ENCODE data around the gene RHEBL1.

The RHEBL1 gene

DNA sequence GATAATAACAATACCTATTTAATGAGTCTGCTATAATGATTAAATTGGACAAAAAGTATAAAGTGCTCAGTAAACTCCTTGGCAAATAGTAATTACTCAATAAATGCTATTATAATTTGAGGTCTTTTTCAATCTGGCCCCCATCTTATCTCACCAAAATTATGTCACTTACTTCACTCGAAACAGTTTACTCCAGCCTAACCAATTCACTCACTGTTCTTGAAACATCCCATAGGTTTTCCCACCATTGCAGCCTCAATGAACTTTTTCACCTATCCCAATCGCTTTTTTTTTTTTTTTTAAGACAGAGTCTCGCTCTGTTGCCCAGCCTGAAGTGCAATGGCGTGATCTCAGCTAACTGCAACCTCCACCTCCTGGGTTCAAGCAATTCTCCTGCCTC is 33.8 kb downstream of the RHEBL1 start:
- no peak for DNase-seq

DNA sequence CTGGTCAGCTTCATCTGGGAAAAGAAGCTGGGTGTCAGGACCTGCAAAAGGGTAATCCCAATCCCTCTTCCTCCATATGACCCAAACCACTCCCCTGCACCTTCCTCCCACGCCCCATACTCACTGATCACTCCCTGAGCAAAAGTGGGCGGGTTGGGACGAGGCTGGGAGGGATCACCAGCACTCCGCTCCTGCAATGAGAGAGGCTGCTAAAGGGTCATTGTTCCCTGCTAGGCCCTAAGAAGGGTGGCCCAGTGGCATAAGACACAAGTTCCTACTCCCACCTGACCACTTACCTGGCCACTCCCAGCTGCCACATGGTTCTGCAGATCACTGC is 35.5 kb downstream of the RHEBL1 start:
- no peak for DNase-seq

DNA sequence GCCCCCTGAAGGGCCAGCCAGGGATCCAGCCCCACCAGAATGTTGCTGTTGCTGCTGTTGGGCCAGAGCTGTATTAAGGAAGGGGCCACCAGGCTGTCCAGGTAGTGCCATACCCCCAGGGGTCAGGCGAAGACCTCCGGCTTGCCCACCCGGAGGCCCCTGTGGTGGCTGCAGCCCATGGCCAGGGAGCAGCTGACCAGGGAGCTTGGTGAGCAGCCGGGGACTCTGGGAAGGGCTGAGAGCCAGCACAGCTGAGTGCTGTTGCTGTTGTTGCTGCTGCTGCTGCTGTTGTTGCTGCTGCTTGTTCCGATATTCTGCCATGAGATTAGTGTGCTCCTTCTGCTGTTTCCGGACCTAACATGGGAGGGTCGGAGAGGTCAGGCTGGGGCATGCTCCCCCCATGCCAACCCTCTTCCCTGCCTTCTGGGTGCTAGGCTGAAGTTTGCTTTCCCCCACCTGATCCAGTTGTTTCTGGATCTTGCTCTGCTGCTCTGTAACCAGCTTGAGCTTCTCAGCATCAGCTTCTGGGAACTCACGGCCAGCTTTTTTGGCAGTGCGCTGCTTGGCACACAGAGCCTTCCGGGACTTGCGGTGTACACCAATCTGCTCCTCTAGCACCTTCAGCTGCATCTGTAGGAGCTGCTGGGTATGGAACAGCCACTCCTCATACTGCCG is 36.0 kb downstream of the RHEBL1 start:
- no peak for DNase-seq

DNA sequence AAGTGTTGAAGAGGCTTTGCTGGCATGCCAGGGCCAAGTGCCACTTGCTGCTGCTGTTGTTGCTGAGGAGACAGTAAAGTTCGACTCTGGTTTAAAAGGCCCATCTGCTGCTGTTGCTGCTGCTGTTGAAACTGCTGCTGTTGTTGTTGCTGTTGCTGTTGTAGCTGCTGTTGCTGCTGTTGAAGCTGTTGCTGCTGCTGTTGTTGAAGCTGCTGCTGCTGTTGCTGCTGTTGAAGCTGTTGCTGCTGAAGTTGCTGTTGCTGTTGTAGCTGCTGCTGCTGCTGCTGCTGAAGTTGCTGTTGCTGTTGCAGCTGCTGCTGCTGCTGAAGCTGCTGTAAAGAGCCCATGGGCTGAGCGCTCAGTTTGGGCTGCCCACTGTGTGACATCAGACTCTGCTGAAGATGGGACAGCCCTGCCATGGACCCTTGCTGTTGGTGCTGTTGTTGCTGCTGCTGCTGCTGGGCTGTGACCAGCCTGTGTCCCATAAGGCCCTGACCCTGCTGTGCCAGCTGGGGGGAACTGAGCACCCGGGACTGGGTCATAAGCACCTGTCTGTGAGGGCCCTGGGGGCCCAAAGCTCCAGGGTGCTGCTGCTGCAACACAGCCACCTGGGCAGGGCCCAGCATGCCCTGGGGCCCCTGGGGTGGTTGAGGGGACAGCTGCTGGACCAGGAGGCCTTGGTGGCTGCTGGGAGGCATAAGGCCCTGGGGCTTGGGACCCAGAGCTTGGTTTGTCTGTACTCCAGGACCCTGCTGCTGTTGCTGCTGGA is 36.9 kb downstream of the RHEBL1 start:
- DNase-seq: no peak

- DNase-seq: no peak
These were observed 37.5 kb downstream of the RHEBL1 start for GRCh38 chr12:49032276-49032675.

- no peak for DNase-seq
These were observed 38.1 kb downstream of the RHEBL1 start for GRCh38 chr12:49031573-49032161.

DNA sequence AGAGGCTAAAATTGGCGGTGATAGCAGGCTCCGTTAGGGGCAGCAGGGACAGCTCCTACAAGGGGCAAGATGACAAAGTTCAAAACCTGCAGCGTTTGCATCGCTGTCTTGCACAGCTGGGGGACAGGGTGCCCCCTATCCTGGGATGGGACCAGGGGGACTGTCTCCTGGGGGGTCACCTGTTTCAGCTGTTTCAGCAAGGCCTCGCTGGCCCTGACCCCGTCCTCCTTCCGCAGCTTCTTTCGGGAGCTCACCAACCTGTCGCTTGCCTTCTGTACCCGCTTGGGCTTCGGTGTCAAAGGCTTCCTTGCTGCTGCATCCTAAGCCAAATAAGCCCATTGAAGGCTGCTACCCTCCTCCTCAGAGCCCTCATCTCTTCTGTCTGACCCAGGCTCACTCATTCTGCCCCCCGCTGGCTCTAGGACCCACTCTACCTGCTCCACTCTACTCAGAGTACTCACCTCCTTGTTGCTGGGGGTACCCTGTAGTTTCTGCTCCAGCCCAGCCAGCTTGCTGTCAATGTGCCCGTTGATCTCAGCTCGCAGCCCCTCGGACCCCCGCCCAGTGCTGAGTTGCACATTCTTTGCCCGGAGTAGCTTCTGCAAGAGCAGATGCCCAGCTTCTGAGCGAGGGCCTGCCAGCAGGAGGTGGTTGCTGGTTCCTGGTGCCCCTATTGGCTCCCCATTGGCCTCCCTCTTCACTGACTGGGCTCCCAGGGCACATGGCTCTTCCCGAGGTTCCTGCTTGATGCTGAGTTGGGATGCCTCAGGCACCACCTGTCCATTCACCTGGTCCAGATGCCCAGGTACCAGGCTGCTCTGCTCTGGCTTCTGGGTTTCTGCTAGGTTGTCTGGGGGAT is 38.8 kb downstream of the RHEBL1 start:
- no peak for DNase-seq

GRCh38 chr12:49030119-49030518 is 39.7 kb downstream of the RHEBL1 start:
- no peak for DNase-seq

DNA sequence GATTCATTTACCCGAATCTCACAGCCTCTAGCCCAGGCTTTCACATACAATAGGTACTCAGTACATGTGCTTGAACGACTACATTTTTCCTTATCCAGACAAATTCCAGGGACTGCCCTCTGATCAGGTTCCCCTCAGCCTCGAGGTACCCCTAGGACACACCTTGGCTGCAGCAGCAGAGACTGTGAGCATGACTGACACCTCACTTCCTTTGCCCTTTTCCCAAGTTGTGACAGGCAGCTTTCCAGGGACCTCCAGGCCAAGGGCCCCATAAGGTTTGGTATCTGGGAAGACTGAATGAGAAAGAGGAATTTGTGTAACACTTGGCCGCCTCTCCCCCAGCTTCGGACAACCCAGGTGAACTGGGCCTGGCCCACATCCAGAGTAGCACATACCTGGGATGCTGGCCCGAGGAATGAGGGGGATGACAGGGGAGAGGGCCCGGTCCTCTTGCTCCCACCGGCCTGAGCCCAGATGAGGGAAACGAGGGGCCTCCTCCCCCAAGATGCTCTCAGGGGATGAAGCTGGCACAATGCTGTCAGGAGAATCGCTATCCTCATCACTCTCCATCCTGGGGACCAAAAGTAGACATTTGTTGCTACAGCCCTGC is 41.0 kb downstream of the RHEBL1 start:
- DNase-seq: no peak

DNA sequence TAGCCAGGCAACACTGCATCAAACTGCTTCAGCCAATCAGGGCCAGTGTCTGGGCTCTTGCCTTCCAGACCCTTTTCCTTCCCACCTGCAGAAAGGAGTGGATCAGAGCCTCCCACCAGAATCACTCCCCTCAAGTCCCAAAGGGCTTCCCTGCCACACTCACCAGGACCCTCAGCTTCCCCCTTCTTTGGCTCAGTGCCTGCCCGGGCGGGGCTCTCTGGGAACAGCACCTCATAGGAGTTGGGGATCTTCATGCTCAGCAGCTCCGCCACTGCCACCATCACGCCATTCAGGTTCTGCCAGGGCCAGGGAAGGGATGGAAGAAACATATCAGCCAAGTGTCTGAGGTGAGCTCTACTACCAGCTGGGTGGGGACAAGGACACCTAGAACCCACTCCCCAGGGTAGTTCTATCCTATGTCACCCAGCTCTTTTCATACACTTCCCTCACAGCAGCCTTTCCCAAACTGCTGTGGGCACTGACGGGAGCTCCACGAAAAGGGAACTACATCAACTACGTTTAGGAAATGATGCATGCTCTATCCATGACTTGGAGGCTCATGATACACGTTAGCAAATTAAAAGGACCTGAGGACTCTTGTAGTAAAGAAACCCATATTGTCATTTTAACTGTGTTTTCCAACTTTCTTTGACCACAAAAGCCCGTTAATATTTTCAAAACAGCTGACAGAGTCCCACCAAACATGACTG is 41.8 kb downstream of the RHEBL1 start:
- DNase-seq: no peak

DNA sequence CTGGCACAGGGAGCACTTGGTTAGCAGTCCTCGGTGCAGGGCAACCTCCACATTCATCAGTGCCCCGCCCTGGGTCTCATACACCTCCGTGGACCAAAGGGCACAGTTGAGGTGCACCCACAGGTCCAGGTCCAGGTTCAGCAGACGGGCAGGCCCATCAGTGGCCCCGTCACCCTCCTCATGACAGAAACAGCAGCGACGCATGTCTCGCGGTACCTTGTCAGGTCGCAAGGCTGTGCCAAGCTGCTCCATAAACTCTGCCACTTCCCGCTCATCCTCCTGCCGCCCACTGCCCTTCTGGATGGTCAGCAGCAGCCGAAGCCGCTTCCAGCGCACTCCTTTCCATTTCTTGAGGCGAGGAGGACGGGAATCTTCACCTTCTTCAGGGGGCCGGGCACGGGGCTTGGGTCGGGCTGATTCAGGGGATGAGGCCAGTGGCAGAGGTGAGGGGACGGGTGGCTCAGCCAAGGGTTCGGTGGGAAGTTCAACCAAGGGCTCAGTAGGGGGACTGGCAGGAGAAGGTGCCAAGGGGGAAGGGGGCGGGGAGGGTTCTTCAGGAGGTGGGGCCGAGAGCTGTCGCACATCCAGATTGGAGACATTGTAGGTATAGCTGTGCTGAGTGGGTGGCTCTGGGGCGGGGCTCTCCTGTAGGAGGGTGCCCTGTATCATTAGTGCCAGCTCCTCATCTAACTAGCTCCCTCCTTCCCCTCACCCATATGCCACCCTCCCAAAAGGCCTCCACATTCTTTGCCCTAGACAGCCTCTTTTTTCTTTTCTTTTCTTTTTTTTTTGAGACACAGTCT is 42.9 kb downstream of the RHEBL1 start:
- no peak for DNase-seq

DNA sequence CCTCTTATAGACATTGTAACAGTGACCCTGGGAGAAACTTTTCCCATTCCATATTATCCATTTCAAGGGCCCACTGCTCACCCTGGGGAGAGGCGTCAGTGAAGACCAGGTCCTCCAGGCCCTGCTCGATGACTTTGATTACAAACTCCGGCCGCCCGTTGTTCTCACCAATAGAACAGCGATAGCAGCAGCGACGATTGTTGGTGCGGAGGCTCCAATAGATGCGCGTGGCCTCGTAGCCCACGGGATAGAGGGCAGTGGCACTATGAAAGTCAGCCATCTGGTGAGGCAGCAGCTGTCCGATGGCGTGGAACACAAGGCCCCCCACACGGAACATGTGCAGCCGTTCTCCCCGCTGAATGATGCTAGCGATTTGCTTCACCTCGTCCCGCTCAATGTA is 43.7 kb downstream of the RHEBL1 start:
- DNase-seq: no peak

DNA sequence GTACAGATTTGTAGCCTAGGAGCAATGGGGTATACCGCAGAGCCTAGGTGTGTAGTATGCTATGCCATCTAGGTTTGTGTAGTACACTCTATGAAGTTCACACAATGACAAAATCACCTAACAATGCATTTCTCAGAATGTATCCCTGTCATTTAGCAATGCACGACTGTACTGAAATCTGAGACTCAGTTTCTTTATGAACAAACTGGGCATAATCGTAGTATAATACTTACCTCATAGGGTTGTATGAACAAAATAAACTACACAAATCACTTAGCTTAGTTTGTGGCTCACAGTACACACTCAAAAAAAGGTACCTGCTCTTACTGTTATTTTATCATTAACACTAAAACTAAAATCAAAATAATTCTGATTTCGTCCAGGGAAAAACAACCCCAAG is 44.3 kb downstream of the RHEBL1 start:
- no peak for DNase-seq

- DNase-seq: no peak
These were observed 45.2 kb downstream of the RHEBL1 start for GRCh38 chr12:49024543-49024942.

GRCh38 chr12:49023812-49024211 is 46.0 kb downstream of the RHEBL1 start:
- no peak for DNase-seq

DNA sequence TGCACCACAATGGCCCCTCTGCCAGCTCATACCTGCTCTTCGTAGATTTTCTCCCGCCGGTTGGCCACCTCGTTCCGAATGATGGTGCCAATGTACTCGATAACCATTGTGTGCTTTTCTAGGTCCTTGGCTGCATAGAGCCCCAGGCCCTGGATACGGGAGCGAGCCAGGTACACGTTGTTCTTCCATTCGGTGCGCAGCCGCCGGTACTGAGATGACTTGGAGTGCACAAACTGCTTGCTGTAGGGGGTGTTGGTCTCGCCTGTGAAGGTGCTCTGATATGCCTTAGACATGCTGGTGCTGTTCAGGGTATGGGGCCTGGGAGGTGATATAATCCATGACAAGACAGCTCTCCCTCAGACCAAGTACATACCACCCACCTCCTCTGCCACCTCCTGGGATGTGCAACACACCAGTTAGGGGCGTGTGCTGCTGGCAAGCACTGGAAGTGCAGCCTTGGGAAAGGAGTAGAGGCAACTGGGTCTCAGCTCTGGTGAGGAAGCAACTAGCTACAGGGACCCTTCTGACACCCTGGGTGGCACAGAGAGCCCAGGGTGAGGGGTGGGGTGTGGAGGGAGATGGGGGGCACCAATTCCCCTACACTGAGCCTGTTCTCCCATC is 47.1 kb downstream of the RHEBL1 start:
- no peak for DNase-seq

DNA sequence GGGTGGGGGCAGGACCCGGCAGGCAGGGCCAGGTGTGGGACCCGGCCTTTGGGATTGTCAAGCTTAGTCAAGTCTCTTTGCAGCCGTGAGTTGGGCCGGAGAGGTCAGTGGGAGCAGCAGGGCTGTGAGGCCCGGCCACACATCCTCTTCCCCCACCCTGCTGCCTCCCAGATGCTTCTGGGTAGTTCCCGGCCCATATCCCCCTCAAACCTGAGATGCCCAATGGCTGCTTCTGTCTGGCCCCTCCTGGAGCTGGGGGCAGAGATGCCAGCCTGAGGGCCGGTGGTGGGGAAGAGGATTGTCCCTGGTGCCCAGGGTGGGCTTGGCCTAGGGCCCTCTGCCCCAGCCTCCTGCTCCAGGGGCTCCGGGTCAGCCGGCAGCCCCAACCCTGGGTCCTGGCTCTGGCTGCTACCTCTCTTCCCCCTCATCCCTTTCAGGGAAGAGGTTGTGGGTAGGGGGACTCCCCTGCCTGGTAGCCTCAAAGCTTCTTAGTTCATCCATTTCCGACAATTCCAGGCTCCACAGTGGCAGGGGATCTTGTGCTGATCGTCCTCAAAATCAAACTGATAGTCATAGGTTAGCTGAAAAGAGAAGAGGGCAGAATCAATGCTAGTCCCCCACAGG is 48.4 kb downstream of the RHEBL1 start:
- DNase-seq: no peak

DNA sequence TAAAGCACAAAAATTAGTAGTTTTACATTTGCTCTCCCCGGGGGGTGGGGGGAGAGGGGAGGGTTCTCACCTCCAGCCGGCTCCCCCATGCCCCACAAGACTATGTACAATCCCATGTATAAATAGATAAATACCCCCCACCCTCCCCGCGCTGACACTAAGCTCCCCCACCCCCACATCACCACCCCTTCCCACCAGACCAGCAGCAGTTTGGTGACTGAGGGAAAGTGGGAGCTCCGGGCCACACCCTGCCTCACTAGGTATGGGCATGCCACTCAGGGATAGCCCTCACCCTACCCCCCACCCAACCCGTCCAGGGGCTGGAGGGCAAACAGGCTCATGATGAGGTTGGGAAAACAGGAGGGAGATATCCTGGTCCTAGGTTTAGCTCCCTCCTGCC is 49.3 kb downstream of the RHEBL1 start:
- DNase-seq: no peak

GRCh38 chr12:49019443-49020324 is 50.1 kb downstream of the RHEBL1 start:
- DNase-seq: peak; percentile 32

DNA sequence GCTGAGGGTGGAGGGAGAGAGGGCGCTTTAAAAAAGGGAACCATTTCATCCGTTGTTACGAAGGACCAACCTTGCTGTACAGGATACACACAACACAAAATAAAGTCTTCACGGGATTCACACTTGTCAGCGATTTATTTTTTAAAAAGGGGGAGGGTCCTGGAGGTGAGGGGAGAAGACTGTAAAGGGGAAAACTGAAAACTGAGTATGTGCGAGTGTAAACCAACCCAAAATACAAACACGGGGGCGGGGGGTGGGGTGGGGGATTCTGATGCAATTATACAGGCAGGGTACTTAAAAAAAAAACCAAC is 50.7 kb downstream of the RHEBL1 start:
- DNase-seq: no peak

Measured in CD4-positive, alpha-beta T cell treated with Interleukin-17A for 4 hours (primary cell).